HL-60 (cell line): ENCODE results near the gene SYT6.

Source experiments
- DNase-seq, 2 experiments: peaks; one replicate each; pipeline ENCODE4 v3.0.0-alpha.2; 2010 to 2020; ENCODE audit warnings: low read depth in 1 of 2, low spot score in 1 of 2
- H3K27ac ChIP-seq: fragments of 250-450 bp; sonication (Bioruptor Pico); replicated peaks from 2 replicates; pipeline ENCODE4 v1.5.1; 2020; ENCODE audit warnings: mild to moderate bottlenecking, moderate library complexity
- H3K27me3 ChIP-seq: fragments of 250-450 bp; sonication (Bioruptor Pico); 2 replicates; pipeline ENCODE4 v1.5.1; 2021; ENCODE audit warnings: mild to moderate bottlenecking, moderate library complexity; ENCODE audit not compliant: insufficient read depth, poor library complexity, severe bottlenecking
- H3K4me3 ChIP-seq: replicated peaks from 2 replicates; pipeline ENCODE4 v1.5.1; 2011; ENCODE audit warnings: mild to moderate bottlenecking, control low read depth, low read length; ENCODE audit not compliant: insufficient read depth
- CTCF ChIP-seq: IDR thresholded peaks from one replicate; pipeline ENCODE4 v1.5.1; 2011; ENCODE audit warnings: low read length, control low read depth, inconsistent platforms; ENCODE audit not compliant: insufficient read depth
- GABPA ChIP-seq: IDR thresholded peaks from 2 replicates; pipeline ENCODE4 v1.6.1; 2012; ENCODE audit warnings: low read depth
- POLR2AphosphoS5 ChIP-seq: IDR thresholded peaks from 2 replicates; pipeline ENCODE4 v1.6.1; 2012; ENCODE audit warnings: low read depth
- REST ChIP-seq: IDR thresholded peaks from 2 replicates; pipeline ENCODE4 v1.6.1; 2012; ENCODE audit warnings: low read depth; ENCODE audit not compliant: insufficient replicate concordance
- SPI1 ChIP-seq: IDR thresholded peaks from 2 replicates; pipeline ENCODE4 v1.6.1; 2012; ENCODE audit warnings: low read depth, mild to moderate bottlenecking, borderline replicate concordance

SYT6 gene

GRCh38 chr1:114189398-114189797 is 35.7 kb upstream of the SYT6 start:
- Histone ChIP-seq H3K27ac (no peak overlapping the region), H3K27me3 (no peaks in the 10 kb centered on the region), H3K4me3 (no peak overlapping the region)
- no peak for TF ChIP-seq POLR2AphosphoS5
- TF ChIP-seq SPI1: no peak
- TF ChIP-seq GABPA: no peak
- TF ChIP-seq REST: no peak
- TF ChIP-seq CTCF: no peak
- DNase-seq: no peak

- TF ChIP-seq GABPA (no peak), CTCF (no peak), REST (no peak), POLR2AphosphoS5 (no peak), SPI1 (no peak)
Measured at GRCh38 chr1:114181356-114181755, 27.7 kb upstream of the SYT6 start.

GRCh38 chr1:114180742-114181141 is 27.1 kb upstream of the SYT6 start:
- Histone ChIP-seq H3K4me3 (no peak overlapping the region), H3K27ac (no peak overlapping the region), H3K27me3 (no peaks in the 10 kb centered on the region)
- no peak for DNase-seq
- TF ChIP-seq CTCF: no peak
- TF ChIP-seq GABPA: no peak
- TF ChIP-seq SPI1: no peak
- no peak for TF ChIP-seq REST
- TF ChIP-seq POLR2AphosphoS5: no peak

More at GRCh38 chr1:114181356-114181755, 27.7 kb upstream of the SYT6 start:
- Histone ChIP-seq H3K27me3 (no peaks in the 10 kb centered on the region), H3K4me3 (no peak overlapping the region), H3K27ac (no peak overlapping the region)
- DNase-seq: no peak
